GM03348 (cell line): Measurements from ENCODE around the gene MMP15.
"Not testable (repeated sequence)": the region's sequence is repeated elsewhere in the genome, so short reads cannot be mapped to it uniquely, and the experiment has no call there.

Experiments used
- DNase-seq: peaks from one replicate; pipeline ENCODE4 v3.0.0; 2012; ENCODE audit warnings: low spot score

MMP15 gene

DNA sequence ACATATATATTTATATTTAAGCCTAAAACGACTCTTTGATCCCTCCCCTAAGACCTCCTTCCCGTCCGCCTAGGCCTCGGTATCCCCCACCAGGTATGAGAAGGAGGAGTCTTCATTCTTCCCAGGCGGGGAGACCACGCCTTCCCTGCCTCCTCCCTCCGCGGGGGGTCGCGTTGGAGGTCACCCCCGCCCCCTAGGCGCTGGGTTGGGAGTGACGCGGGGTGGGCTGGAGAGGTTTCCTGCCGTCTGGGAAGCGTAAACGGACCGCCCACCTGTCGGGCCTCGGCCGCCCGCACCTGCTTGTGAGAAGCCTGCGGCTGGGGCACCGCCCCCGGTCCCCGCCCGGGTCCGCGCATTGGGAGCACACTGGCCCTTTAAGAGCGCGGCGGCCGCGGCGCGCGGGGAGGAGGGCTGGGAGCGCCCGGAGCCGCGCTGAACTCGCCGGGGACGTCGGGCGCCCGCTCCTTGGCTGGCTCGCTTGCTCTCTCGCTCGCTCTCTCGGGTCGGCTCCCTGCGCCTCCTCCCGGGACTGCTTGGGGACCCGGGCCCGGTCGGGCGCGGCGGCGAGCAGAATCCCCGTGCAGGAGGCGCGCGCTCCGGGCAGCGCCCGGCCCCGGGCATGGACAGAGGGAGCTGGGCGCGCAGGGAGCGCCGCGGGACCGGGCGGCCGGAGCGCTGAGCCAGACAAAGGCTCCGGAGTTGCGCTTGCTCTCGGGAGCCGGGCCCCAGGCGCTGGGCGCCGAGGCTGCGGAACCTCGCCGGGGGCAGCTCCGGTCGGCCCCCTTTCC, at the start of gene MMP15:
Gene MMP15 (plus strand): TSS at position 404 of the 788 bp plus-strand sequence. CDS start 597 bp downstream, outside the sequence.
- peak; percentile 88 for DNase-seq

DNA sequence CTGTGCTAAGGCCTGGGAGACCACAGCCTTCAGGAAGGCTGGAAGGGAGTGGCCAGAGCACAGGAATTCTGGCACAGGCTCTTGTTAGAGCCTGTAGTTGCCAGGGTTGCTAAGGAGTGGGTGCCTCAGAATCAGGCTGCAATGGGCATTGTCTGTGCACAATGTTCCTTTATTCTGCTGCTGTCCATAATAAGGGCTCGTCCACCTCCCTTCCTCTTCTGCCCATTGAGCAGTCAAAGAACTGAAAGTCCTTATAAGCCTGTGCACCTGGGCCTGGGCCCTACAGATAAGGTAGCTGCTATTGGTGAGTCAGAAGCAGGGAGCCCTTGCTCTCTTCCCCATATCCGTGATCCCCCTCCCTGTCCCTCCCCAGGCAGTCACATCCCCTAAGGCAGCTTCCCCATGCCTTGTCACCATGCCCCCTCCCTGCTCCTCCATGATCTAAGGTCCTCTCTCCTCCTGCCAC, 49.2 kb upstream of the MMP15 start:
- peak; percentile 43 for DNase-seq

DNA sequence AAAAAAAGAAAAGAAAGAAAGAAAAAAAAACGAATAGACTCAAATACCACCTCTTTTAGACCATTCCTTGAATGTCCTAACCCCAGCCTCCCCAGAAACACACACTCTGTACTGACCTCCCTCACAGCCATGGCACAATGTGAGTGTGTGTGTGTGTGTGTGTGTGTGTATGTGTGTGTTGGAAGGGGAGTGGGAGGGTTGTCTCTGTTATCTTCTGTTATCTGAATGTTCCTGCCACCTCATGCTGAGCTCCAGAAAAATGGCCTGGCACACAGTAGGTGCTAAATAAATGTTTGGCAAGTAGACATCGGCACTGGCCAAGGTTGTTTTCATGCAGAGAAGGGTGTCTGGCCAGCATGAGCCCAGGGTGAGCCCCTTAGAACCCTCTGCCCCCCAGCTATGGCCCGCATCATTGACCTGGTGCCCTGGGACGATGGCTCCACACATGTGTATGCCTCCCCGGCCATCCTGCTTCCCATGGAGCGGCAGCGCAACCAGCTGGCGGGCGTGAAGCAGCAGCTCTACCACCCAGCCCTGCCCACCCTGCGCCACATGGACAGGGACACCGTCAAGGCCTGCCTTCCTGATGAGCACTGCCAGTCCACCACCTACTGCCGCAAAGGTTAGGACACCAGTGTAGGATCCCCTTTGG, 48.0 kb upstream of the MMP15 start:
- DNase-seq, result no peak

DNA sequence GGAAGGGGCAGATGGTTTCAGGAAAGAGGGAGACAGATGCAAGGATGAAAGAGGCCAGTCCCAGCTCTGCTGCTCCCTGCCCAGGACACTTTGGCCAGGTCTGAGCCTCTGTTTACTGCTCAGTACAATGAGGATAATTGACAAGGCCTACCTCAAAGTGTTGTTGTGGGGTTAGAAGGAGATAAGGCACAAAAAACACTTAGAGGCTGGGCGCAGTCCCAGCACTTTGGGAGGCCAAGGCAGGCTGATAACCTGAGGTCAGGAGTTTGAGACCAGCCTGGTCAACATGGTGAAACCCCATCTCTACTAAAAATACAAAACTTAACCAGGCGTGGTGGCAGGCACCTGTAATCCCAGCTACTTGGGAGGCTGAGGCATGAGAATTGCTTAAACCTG, 47.5 kb upstream of the MMP15 start:
- not testable (repeated sequence) for DNase-seq

DNA sequence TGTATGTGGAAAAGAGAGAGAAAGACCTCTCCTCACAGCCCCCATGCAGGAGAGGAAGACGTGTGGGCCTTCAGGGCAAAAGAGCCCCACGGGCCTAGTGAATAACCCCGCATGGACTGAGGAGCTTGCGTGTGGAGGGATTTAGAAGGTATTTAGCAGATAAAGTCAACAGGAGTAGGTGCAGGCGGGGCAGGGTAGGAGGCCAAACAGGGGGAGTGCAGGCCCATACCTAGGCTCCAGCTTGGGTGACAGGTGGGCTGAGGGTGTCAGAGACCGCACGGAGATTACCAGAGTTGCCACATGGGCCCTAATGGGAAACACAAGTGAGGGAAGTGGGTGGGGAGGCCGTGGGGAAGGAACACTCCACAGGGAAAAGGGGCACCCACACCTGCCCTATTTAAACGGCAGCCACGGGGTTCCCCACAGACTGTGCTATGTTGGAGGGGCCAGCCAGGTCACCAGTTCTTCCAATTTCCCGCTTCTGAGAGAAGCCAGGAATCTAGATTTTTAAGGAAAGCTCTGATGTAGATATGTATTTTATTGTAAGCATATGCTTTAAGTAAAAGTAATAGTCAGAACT, 46.5 kb upstream of the MMP15 start:
- no peak for DNase-seq

DNA sequence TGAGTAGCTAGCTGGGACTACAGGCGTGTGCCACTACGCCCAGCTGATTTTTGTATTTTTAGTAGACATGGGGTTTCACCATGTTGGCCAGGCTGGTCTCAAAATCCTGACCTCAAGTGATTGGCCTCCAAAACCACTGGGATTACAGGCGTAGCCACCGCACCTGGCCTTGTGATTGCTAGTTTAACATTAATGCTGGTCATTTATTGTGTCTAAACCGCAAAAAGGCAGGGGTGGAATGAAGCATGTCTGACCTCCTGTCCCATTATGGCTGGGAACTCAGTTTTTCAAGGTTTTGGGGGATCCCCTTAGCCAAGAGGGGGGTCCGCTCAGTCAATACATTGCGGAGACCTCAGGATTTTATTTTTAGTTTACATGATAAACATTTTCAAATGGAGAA, 43.9 kb upstream of the MMP15 start:
- no peak for DNase-seq

DNA sequence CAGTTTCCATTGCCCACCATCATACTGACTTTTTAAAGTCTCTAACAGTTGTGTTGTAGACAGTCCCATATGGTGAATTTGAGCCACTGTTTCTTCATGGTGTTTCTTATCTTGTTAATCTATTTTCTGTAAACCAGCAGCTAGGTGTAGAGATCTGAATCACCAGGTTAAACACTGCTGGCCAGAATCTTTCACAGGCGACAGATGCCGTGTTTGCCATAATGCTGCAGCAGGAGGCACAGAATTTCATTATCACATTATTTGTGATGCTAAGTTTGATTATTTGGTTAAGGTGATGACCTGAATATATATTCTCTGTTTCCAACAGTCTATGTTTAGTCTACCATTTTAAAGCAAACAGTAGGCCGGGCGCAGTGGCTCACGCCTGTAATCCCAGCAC, 43.2 kb upstream of the MMP15 start:
- DNase-seq, result no peak

DNA sequence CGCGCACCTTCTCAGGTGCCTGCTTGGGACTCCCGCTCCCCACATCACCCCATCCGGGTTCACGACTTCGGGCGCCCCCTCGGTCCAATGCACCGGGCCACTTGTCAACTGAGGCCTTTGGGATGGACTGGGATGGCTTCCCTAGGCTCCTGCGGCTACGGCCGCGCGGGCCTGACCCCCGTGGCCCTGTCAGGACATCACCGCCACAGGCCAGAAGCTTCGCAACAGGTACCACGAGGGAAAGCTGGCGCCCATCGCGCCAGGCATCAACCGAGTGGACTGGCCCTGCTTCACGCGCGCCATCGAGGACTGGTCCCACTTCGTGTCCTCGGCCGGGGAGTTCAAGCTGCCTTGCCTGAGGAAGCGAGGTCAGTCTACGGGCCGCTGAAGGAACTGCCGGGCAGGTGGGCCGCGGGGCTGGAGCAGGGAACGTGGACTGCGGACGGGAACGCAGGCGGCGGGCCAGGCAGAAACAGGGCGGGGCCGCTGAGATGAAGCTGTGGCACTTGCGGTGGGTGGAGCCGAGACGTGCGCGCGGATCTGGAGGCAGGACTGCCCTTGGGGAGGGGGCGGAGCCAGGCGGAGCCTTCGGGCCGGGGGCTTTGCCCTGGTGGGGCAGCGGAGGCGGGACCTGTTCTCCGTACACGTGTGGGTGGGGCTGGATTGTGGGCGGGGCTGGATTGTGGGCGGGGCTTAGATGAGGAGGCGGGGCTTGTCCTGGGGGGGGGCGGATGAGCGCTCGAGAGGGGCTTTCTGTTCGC, 40.9 kb upstream of the MMP15 start:
- DNase-seq, result peak; percentile 69

DNA sequence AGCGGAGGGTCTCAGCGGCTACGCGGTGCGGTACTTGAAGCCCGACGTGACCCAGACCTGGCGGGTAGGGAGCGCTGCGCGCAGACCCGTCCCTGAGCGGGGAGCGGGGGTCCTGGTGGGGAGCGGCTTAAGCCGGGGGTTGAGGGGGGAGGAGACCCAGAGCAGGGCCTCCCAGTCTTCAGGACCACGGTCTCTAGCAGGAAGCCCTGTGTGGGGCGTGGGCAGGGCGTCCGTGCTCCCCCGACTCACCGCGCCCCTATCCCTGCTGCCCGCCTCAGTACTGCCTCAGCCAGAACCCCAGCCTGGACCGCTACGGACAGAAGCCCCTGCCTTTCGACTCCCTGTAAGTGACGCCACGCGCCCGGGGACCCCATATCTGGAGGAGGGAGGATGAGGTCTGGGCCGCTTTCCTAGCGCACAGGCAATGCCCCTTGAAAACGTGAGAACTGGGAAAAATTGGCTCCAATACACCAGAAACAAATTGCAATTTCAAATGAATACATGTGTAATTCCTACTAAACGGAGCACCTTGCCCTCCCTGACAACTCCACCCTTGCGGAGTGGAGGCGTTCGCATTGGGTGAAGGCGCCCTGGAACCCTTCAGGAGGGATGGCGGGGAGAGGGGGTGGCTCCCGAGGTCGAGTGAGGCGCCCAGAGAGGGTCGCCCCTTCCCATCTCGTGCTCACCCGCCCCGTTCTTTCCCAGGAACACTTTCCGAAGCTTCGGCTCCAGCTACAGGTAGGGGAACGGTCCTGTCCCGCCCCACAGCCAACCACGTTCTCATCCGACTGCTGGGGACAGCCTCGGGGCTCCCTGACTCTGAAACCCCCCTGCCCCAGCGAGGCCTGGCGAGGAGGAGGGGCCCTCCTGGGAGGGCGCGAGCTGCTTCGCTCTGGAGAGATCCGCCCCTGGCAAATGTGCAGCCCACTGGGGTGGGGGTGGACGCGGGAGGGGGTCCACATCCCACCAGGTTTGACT, 40.1 kb upstream of the MMP15 start:
- no peak for DNase-seq

DNA sequence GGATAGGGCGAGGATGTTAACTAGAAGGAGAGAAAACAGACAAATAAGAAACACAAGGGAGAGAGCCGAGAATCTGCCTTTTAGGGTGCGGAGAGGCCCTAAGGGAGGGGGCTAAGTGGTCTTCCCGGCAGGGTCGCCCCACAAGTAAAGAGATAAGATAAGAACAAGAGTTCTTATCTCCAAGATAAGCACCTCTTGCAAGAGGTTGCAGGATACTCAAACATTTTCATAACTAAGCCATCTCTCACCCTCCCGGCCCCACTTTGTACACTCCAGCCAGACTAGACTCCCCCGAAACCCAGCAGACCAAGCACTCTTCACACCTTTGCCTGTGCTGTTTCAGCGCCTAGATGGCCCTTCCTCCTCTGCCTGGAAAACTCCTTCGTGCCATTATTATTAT, 39.4 kb upstream of the MMP15 start:
- no peak for DNase-seq

DNA sequence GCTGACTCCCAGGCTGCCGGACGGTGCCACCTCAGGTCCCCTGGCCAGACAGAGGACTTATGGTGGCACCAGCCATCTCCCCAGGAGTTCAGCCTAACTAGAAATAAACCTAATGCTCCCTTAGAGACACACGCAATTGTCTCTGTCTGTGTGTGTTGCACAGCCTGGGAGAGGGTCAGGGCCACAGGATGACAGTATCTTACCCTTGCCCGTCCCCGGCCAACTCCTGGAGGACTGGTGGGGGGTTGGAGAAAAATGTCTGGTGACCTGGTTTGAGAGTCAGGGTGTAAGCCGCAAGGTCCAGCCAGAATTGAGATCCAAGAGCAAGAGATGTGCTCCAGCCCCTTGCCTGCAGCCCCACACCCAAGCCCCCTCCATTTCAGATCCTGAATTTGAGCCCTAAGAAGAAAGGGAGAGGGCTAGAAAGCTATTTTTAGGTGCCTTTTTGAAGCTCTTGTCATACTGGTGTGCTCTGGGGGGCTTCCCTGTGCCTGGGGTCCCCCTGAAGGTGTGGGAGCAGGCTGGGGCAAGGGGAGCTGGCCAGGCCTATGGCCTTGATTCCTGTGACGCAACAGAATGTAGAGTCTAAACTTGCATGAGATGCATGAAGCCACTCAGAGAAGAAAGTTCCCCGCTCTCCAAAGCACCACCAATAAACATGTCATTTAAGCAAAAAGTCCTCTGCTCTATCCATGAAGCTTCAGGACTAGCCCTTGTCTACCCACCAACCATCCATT, 37.9 kb upstream of the MMP15 start:
- no peak for DNase-seq

DNA sequence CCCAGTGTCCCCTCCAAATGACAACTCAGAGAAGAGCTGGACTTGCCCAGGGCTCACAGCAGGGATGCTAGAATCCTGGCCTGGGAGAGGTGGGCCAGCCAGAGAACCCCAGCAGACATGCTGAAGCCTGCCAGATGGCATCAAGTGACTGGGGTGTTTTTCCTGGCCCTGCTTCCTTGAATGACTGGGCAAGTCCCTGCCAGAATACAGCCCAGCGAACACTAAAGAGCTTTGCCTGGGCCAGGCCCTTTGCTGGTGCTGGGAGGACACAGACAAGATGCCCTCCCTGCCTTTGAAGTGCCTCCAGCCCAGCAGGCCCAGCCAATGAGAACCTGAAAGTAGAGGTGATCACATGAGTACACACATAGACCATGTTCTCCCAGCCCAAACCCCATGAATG, 36.6 kb upstream of the MMP15 start:
- no peak for DNase-seq

DNA sequence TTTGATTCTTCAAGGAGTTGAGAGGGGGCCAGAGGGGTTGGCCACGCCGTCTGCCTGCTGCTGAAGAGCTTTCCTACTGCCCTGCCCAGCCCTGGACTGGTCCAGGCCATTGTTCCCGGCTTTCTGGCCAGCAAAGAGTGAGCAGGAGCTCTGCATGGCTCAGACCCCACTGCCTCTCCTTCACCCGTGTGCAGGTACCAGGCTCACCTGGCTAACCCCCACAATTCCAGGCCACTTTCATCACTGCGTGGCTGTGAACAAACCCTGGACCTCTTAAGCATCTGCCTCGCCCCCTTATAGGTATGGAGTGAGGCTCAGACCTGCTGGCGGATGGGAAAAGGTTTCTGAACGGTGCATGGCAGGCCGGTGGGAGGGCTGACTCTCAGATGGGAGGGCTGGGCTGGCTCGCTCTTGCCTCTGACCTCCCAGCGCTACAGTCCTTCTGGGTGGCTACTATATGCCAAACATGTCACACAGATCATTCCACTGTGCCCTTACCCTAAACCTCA, 33.9 kb upstream of the MMP15 start:
- DNase-seq, result no peak

DNA sequence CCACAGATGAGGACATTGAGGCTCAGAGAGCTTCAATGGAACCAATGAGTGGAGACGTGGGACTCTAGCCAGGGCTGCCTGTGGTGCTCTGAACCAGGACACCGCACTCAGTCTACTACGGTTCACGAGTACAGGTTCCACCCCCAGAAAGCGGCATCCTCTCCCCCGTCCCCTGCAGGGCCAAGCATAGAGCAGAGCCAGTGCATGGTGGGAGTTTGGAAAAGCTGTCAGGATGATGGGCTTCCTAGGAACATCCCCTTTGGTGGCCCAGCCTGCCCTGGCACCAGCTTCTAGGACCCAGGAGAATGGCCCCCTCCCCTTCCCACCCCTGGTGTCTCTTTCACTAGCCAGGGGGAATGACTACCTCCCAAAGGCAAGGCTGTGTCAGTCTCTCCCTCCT, 33.5 kb upstream of the MMP15 start:
- DNase-seq, result no peak

DNA sequence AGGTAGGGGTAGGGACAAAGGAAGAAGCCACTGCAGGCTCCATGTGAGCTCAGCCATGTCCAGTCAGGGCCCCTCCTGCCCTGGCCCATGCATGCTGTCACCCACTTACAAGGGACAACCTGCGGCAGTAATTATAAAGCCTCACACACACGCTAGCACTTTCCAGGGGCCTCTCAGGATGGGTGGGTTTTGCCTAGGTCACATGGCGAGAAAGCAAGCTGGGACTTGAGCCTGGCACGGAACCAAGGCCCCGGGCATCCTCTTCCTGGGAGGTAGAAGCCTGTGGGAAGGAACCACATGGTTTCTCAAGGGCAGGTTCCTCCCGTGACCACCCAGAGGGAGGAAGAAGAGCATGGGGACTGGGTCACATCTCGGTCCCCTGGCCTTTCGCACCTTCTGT, 32.1 kb upstream of the MMP15 start:
- DNase-seq, result no peak

DNA sequence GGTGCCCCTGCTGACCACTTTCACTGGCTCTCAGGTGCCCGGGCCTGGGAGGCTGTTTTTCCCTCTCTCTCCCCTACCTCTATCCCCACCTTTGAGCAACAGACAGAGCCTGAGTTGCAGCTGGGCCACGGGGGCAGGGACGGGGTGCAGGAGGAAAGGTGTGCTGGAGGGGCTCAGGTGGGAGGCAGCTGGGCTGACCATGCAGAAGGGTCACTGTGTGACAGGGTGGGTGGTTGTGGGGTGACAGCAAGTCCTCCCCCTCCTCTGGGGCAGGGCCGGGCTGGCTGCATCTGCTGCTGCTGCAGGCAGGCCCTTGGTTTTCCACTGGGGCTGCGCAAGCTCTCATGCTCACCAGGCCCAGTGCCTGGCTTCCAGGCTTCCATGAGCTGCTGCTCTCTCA, 31.7 kb upstream of the MMP15 start:
- no peak for DNase-seq

DNA sequence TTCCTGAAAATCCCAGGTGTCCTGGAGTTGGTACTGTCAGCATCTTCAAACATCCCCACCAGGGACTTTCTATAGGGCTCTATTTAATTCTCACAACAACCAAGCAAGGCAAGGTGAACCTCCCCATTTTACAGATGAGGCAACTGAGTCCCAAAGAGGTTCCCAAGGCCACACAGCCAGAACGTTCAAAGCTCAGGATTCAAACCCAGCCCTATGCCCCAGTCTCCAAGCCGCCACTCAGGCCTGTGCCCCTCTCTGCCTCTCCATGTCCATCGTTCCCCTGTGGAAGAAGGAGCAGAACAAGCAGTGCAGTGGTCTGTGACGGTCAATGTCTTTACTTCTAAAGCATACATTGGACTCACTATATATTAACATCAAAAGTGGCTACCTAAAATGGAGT, 31.2 kb upstream of the MMP15 start:
- DNase-seq, result no peak

DNA sequence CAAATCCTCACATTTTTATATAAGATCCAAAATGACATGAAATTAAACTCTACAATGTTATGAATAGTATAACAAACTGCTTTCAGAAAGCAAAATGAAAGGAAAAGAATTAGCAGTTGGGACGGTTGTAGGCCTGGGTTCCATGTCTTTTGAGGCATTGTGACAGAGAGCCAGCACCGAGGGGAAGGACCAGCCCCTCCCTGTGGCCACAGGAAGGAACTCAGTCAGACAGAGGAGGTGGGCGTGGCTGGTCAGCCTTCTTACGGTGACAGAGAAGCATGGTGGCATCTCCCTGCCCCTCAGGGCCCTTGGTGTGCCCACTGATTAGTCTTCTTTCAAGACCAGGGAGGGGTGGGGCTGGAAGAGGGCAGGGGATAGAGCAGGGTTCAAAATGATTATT, 30.8 kb upstream of the MMP15 start:
- DNase-seq, result peak; percentile 48

DNA sequence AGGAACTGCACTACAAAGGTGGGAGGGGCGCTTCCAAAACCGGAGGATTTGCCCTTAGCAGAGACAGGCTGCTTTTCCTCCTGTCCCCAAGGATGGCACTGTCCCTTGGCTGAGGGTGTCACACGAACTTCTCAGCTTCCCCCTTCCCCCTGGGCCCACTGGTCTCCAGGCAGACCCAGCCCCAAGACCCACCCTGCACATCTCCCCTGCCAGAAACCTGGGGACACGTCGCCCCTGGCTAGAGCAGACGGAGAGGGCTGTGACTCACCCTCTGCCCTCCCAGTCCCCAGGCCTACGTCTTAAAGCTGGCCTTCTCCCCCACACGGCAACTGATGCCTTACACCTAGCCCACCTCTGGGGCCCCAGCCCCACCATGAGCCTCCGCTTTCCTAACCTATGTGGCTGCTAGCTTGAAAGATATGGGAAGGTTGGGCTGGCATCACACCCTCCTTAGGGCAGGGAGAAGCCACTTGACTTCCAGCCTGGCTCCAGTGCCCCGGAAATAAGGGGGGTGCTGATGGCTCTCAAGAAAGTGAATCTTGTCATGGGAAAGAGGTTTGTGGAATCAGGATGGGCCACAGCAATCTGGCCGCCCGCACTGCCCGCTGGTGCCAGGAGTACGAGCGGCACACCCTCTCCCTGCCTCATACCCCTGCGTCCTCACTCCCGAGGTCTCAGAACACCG, 29.7 kb upstream of the MMP15 start:
- no peak for DNase-seq
